Measurements from ENCODE around the gene ARHGAP27.

Gene ARHGAP27

GRCh38 chr17:45391918-45392317 lies 40.8 kb downstream of the ARHGAP27 start:
- H3K4me3 ChIP-seq (ENCODE audit: low read depth, low read length), result no peak overlapping the region
- in situ Hi-C loops (cut with HindIII; ENCODE audit: low sequenced_read_pairs), result no loop called here
- TF ChIP-seq CTCF (IDR thresholded peaks at IDR 0.05; ENCODE audit: low read depth, low read length, missing control alignments), result no peak
- no peak for DNase-seq (ENCODE audit: low read depth)

GRCh38 chr17:45391291-45391690 lies 41.4 kb downstream of the ARHGAP27 start:
- in situ Hi-C loops (cut with HindIII; ENCODE audit: low sequenced_read_pairs), result no loop called here
- no peak for DNase-seq (ENCODE audit: low read depth)
- TF ChIP-seq CTCF (IDR thresholded peaks at IDR 0.05; ENCODE audit: low read depth, low read length, missing control alignments), result no peak
- no peak overlapping the region for H3K4me3 ChIP-seq (ENCODE audit: low read depth, low read length)

GRCh38 chr17:45389354-45389753 lies 43.3 kb downstream of the ARHGAP27 start:
- no peak for DNase-seq (ENCODE audit: low read depth)
- no peak for TF ChIP-seq CTCF (IDR thresholded peaks at IDR 0.05; ENCODE audit: low read depth, low read length, missing control alignments)
- in situ Hi-C loops (cut with HindIII; ENCODE audit: low sequenced_read_pairs), result no loop called here
- no peak overlapping the region for H3K4me3 ChIP-seq (ENCODE audit: low read depth, low read length)

- DNase-seq (ENCODE audit: low read depth), result no peak
- no peak for TF ChIP-seq CTCF (IDR thresholded peaks at IDR 0.05; ENCODE audit: low read depth, low read length, missing control alignments)
- in situ Hi-C loops (cut with HindIII; ENCODE audit: low sequenced_read_pairs), result no loop called here
- no peak overlapping the region for H3K4me3 ChIP-seq (ENCODE audit: low read depth, low read length)
Measured at GRCh38 chr17:45388604-45389325, 43.9 kb downstream of the ARHGAP27 start.

- no peak for DNase-seq (ENCODE audit: low read depth)
- TF ChIP-seq CTCF (IDR thresholded peaks at IDR 0.05; ENCODE audit: low read depth, low read length, missing control alignments), result no peak
- in situ Hi-C loops (cut with HindIII; ENCODE audit: low sequenced_read_pairs), result no loop called here
Measured at GRCh38 chr17:45387739-45388138, 44.9 kb downstream of the ARHGAP27 start.

GRCh38 chr17:45386178-45386577 lies 46.5 kb downstream of the ARHGAP27 start:
- H3K4me3 ChIP-seq (ENCODE audit: low read depth, low read length), result no peak overlapping the region
- TF ChIP-seq CTCF (IDR thresholded peaks at IDR 0.05; ENCODE audit: low read depth, low read length, missing control alignments), result no peak
- in situ Hi-C loops (cut with HindIII; ENCODE audit: low sequenced_read_pairs), result no loop called here
- no peak for DNase-seq (ENCODE audit: low read depth)

More at GRCh38 chr17:45387739-45388138, 44.9 kb downstream of the ARHGAP27 start:
- no peak overlapping the region for H3K4me3 ChIP-seq (ENCODE audit: low read depth, low read length)

All from astrocyte of the cerebellum (primary cell).